NCI-H128 (cell line): Measurements from ENCODE around the gene SMIM29.
"Not testable (repeated sequence)": the region's sequence is repeated elsewhere in the genome, so short reads cannot be mapped to it uniquely, and the experiment has no call there.

ENCODE experiments used
- DNase-seq: peaks from one replicate; lab custom pipeline; 2025; ENCODE audit not compliant: unreplicated experiment; lab: John Stamatoyannopoulos, UW

Gene SMIM29

DNA sequence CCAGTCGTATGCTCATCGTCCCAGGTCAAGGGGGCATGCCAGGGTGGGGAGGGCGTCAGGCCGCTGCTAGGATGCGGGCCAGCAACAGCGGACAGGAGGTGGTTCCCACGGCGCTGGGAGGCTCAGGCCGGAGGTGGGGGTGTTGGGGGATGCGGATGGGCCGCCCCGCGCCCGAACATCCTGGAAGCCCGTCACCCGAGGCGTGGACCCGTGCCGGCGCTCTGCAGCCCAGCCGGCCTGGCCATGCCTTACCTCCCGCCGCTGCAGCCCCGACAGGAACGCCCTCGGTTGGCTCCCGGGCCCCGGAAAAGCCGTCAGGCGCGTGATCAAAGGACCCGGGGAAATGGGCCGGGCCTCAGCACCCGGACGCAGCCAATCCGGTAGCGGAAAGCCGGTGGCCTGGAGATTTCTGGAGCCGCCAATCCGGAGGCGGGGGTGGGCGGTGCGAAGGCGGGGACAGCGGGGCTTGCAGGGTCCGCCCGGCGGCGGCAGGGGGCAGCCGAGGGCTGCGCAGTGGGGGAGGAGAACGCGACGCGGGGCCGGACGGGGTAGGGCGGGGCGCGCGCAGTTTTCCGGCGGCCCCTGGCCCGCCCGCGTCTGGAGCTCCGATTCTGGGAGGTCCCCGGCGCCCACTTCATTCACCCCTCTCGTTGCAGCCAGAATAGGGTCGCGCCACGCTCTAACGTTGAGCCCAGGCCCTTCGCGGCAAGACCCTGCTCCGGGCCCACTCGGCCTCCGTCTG is at the start of gene SMIM29:
TSS of gene SMIM29 (minus strand) at position 280 of the 742 bp plus-strand sequence. CDS start 1,215 bp downstream, outside the sequence.
- peak; percentile 83 for DNase-seq

DNA sequence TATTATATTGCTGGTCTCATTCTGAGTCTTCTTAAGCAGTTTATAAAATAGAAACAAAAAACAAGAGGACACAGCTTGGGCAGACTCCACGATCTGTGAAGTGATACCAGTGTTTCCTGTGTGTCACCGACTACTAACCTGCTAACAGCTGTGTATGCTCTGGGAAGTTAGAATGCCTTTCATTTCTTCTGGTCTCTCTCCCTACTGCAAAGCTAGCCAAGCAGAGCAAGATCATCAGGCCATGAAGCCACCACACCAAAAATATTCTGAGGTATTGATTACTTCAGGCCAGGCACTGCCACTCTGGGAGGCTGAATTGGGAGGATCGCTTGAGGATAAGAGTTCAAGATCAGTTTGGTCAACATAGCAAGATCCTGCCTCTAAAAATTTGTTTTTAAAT is 46.9 kb upstream of the SMIM29 start:
- no peak for DNase-seq

DNA sequence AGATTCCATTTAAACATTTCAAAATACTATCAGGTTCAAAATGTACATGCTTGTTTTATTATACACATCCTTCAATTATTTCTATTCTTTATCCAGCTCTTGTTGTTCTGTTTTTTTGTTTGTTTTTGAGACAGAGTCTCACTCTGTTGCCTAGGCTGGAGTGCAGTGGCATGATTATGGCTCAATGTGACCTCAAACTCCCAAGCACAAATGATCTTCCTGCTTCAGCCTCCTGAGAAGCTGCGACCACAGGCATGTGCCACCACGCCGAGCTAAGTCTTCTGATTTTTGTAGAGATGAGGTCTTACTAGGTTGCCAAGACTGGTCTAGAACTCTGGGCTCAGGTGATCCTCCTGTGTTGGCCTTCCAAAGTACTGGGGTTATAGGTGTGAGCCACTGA is 44.1 kb upstream of the SMIM29 start:
- DNase-seq: no peak

DNA sequence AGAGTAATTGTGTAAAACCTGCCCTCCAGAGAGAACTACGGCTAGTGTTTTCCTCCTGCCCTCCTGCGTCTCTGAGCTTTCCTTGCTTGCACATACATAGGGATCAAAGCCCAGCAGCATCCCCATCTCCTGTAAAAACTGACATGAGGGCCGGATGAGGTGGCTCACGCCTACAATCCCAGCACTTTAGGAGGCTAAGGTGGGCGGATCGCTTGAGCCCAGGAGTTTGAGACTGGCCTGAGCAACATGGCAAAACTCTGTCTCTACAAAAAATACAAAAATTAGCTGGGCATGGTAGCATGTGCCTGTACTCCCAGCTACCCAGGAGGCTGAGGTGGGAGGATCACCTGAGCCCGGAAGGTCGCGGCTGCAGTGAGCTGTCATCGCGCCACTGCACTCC is 40.3 kb upstream of the SMIM29 start:
- DNase-seq: no peak

DNA sequence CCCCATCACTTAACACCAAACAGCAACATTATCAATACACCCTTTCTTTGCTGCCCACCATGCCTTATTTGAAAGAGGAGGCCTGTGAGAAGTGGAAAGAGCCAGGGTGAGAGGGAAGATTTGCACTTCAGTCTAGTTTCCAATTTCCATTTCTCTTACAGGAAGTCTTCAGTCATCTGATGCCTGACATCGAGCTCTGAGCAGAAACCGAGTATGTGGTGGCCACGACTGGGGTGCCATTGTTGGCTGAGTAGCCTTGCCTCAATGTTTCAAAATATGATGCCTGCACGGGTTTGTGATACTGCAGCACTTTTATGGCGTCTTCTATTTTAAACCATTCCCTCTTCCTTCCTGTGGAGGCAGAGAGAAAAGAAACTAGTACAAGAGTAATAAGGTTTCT is 39.8 kb upstream of the SMIM29 start:
- DNase-seq: no peak

DNA sequence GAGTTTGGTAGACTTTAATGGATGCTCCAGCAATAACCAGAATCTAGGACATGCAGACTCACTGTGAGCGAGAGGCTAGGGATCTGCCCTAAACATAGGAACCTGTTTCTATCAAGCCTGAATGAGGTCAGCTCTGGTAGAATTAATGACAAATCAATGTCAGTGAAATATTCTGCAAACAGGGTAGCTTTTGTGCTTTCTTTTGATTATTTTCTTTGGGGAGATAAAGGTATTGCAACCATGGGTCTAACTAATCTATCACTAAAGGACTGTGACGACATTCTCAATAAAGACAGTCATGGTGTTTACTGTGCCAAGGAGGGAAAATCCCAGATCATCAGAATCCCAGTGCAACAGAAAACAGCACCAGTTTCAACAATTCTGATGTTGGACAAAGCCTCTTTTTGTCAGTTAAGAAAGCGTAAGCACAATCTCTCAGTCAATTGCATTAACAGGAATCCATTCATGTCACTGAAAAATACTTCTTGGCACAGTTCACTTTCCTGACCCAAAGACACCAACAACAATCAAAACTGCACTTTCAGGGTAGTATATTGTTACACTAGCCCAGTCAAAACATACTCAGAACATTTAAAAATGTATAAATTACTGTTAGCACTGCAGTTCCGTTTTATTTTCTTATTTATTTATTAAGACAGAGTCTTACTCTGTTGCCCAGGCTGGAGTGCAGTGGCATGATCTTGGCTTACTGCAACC is 36.8 kb upstream of the SMIM29 start:
- DNase-seq: no peak

DNA sequence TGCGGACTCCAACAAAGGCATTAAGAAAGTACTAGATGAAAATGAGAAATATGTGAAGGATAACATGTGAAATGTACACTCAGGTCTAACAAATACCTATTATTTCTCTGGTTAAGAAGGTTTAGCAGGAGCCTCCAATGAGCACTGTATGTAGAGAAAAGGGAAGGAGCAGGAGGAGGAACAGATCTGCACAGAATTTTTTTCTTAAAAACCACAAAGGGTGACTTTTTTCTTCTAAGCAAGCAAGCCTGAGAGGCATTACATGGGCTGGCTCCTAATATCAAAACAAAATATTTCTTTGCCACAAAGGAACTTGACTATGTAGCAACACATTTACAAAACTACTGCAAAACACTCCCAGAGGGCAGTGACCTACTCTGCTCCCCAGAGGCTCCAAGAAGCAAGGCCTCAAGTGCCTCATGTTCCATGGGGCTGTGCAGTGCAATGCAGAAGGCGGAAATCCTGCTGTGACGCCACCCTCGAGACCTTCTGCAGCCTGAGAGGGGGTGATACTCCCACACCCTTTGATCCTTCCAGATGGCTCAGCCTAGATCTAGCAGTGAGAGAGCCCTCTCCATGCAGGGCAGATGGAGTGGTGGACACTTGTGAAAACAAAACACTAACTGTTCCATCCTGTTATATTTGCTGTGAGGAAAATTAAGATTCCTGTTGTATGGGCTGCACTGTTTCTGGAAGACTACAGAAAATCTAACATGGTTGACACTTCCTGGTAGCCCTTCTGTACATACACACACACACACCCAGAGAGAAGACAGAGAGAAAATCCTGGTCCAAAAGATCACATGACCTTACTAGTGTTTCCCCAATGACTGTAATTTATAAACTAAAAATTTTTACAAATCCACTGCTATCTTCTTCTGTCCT is 36.0 kb upstream of the SMIM29 start:
- DNase-seq: no peak

DNA sequence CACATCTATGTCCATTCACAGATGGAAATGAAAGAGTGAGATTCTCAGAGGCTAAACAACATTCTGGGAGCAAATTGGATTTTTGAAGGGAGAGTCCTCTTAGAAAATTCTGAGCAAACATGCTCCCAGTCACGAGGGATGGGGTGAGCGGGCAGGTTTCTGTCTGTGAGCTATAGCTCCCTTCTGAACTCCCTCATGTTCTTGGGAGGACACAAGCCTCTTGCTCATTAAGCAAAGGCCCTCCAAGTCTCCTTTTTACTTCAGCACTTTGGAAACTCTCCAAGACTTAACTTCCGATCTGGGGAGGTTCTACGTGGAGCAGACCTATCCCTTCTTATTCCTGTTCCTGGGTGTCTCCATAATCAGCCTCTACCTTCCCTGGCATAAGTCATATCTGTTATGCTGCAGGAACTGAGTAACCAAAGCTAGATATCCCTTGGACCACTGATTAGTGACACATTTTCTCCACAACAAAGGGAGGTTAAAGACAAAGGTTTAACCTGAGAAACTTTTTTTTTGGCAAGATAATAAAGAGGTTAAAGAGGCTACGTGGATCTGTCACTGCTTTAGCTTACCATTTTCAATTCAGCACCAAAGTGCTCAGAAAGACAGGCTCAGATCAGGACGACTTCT is 33.0 kb upstream of the SMIM29 start:
- no peak for DNase-seq

DNA sequence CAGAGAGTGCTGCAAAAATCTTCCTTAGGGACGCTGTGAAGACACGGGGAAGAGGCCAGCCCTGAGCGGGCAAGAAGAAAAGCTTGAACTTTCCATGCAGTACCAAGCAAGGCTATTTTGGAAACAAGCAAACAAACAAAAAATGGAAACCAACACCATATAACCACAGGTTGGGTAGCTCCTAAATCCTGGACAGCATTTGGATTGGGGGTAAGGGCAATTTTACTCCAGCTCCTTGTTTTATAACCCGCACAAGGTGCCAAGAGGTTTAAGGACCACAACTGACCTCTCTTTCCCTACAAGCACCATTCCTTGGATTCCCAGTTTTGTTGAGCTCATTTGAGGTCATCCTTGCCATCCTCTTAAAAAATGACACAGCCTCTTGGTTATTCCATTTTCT is 31.4 kb upstream of the SMIM29 start:
- DNase-seq: no peak

DNA sequence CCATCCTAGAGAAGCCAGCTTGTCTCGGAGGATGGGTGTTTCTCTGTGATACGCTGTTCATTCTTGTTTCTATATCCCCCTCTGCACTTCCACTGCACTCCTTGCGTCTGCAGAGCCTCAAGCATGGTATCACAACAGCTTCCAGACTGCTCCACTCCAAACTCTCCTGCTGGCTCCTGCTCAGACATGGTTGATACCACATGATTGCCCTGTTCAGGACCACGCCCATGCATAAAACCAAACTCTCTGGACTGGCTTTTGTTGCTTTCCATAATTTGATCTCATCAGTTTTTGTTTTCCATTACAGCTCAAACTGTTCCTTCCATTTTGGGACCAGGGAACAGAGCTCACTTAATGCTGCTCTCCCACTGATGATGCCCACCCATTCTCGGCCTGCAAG is 30.0 kb upstream of the SMIM29 start:
- no peak for DNase-seq

DNA sequence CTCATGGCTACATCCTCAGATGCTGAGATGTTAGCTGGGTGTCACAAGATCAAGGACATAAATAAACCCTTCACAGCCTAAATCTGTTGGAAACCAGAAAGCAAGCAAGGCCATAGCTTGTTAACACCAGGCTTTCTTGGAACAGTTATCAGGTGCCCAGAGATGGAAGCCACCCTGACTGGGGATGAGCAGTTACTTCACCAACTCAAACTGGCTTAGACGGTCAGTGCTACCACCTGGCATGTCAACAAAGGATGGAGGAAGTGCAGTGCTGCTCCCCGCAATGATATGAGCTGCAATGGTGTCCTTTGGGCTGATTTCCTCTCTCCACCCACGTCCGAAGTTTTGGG is 28.9 kb upstream of the SMIM29 start:
- no peak for DNase-seq

DNA sequence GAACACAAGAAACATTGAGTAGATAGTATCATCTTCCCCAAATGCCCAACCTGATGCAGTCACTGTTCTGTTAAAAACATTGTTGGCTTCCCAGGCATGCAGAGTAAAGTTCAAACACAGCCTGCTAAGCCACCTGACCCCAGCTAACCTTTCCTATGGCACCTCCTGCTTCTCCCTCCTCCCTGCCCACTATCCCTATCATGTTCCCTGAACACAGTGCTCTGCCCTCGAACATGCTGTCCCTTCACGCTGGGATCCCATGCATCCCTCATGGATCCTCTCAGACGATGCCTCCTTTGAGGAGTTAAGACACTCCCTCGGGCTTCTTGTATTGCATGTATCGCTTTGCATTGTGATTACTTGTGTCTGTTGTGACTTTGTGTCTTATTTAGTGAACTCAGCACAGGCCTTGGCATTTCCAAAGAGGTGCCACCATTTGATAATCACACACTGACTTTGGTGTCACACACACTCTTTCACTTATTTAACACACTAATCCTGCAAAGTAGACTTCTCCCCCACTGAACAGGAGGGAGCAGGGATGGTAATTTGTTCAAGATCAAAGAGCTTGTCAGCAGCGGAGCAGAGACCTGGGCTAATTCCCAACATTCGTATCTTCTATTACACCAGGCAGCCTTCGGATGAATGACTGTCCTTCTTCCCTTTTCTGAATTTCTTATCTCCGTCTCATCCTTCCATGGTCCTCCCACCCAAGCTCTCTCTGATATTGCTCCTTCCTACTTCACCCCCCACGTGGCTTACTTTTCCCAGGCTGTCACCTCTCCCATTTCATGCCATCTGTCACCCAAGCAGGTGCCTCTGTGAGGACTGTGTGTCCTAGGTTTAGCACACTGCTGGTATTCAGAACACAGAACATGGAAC is 28.3 kb upstream of the SMIM29 start:
- no peak for DNase-seq

DNA sequence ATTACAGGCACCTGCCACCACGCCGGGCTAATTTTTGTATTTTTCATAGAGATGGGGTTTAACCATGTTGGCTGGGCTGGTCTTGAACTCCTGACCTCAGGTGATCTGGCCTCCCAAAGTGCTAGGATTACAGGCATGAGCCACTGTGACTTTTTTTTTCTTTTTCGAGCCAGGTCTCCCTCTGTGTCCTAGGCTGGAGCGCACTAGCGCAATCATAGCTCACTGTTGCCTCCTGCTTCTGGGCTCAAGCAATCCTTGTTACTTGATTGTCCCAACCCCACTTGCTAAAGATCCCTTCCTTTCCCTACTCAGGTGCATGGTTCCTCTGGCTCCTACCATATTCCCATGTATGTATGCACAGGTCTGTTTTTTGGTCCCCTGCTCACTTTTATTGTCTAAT is 27.4 kb upstream of the SMIM29 start:
- DNase-seq: no peak

DNA sequence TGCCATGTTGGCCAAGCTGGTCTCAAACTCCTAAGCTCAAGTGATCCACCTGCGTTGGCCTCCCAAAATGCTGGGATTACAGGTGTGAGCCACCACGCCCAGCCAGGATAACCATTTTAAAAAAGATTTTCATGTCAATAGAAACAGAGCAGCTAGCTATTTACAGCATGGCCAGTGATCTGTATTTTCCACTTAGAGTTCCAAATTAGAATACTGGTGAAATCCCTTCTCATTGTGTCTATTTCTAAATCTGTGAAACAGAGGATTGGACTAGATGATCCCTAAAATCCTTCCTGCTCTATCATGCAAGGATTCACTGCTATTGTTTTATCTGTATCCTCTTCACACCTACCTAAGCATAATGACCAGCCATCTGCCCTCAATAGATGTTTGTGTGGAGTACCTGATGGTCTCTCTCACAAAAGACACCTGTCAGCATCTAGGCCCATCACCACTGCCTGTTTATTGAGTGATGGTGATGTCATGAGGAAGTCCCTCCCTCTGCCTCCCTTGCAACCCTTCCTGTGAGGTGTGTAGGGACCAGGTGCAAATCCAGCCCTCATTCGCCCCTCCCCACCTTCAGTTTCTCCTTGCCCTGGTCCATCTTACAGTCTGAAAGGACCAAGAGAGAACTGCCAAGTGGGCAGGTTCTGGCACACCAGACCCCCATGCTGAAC is 26.5 kb upstream of the SMIM29 start:
- DNase-seq: no peak

DNA sequence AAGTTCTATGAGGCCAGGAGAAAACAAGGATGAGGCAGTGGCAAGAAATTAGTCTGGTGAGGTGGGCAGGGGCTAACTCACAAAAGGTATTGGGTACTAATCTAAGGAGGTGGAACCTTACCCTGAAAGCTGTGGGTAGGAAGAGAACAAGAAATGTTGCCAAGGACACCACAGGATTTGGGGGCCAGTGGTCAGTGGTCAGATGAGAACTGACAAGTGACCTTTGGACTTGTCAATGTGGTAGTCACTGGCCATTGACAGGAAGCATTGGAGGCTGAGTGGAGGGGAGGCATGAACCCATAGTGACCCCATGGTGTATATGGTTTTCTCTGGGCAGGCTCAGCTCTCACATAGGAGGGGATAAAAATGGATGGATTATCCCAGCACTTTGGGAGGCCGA is 25.3 kb upstream of the SMIM29 start:
- DNase-seq: no peak

DNA sequence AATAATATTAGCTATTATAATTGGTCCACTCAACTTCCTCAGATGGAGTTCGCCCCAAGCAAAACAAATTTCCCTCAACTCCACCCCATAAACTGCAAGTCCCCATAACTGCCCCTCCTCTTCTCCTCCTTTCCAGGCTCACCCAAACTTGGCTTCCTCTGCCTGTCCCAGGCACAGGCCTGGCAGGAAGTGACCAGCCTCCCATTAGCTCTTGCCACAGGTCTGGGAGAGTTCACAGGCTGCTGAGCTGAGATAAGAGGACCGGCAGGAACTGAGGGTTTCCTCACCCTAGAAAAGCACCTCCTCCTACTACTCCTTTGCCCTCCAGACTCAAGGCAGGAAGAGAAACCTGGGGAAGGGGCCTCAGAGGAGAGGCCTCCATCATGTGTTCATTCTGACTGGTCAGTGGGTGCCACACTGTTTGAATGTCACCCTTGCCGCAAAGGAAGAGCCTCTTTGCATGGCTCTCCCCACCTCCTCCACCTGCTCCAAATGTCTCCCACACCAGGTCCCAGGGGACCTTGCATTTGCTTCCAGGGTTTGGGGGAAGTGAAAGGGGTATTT is 24.5 kb upstream of the SMIM29 start:
- DNase-seq: no peak

DNA sequence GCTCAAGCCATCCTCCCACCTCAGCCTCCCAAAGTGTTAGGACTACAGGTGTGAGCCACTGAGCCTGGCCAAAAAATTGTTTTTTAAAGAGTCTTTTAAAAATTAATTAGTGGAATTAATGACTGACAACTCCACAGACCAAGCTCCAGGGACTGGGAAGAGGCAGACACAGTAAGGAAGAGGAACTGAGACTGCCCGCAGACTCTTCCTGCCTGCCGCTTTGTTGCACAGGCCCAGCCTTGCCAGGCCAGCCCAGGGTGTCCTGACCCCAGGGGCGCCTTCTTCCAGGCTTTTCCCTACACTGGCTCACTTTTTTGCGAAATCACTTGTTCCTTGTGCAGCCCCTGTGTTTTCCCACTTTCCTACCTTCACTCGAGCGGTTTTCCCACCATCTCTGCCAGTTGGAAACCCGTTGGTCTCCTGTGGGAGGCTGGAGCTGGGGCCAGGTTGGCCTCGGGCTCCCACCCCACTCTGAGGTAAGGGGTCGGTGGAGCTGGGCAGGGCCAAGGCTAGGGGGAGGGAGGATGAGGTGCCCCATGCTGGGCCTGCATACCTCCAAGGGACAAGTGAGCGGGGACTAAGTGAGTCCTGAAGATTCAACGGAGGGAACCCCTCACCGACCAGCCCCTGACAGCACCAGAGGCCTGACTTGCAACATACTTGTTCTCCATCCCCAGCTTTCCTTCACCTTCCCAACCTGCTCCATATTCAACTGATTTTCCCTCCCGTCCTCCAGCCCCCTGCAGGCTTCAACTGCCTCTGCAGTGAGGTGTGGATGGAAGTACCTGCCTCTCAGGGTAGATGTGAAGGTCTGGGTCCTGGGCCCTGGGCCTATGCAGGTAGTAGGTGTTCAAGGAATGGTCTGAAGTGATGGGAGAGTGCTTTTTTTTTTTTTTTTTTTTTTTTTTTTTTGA is 23.5 kb upstream of the SMIM29 start:
- no peak for DNase-seq

DNA sequence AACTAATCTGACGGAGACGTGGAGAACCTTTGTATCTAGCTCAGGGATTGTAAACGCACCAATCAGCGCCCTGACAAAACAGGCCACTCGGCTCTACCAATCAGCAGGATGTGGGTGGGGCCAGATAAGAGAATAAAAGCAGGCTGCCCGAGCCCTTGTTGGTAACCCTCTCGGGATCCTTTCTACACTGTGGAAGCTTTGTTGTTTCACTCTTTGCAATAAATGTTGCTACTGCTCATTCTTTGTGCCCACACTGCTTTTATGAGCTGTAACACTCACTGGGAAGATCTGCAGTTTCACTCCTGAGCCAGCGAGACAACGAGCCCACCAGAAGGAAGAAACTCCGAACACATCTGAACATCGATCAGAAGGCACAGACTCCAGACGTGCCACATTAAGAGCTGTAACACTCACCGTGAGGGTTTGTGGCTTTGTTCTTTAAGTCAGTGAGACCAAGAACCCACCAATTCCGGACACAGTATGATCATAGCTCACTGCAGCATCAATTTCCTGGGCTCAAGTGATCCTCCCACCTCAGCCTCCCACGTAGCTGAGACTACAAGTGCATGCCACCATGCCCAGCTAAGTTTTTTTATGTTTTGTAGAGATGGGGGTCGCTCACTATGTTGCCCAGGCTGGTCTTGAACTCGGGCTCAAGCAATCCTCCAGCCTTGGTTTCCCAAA is 21.0 kb upstream of the SMIM29 start:
- not testable (repeated sequence) for DNase-seq
